Heart left ventricle (tissue), 13 donors: ENCODE data around the gene ZBTB20.

Experiments
- CTCF ChIP-seq, 12 donors: fragments of 200-600 bp; sonication (generic) in 4 of 12; IDR thresholded peaks; one replicate each; pipeline versions ENCODE4 v1.5.0 to v1.8.0; 2018 to 2022; ENCODE audit warnings: antibody characterized with exemption in 12 of 12, mild to moderate bottlenecking in 5 of 12
- POLR2A ChIP-seq, 2 donors: fragments of 450-650 bp; IDR thresholded peaks; one replicate each; pipeline ENCODE4 v1.6.1; 2017; ENCODE audit warnings: antibody characterized with exemption in 2 of 2, mild to moderate bottlenecking in 2 of 2, moderate library complexity in 2 of 2
- donor health status: ischemic (EF 13 %, LVEDD 7.1; RV severe dilation, severe dysfunction).
- donor health status: DM: no; HTN: yes; CAD: no.
- donor health status: DM: no; HTN: no; CAD: no.
- donor health status: ischemic (EF 25% LVEDD 6.9; RV normal size, moderate dysfunction).
- donor health status: ischemic (EF 25% LVEDD 5.7; RV mildly dilated, moderate dysfunction).
- donor health status: ischemic (EF 35%, LVEDD 5.7; RV mildly dilated, moderate dysfunction).
- donor health status: nonischemic (EF 11% LVEDD 7.7; RV severe dilation, severe dysfunction).
- donor health status: DM: yes; HTN: yes; CAD: no.
- donor health status: PGD.
- donor health status: ischemic (EF 29% LVEDD 5.4; RV normal size, mild dysfunction).
- donor health status: nonischemic (EF 23%, LVEDD 6.1; RV moderate dilation, normal function).

DNA sequence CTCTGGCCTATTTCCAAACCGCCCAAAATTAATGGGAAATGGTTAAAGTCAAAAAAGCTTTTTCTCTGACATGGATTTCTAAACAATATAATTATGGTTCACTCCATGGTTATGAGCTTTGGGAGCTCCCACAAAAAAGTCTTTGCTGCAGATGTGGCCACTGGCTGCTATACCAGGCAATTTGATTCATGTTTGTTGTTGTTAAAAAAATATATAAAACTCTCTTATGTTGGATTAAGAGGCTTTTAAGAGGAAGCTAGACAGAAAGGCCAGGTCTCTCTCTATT is 594.6 kb downstream of the ZBTB20 start:
- TF ChIP-seq CTCF (IDR thresholded peaks at IDR 0.05) (no peak), POLR2A (IDR thresholded peaks at IDR 0.05) (no peak)
